Thymus (tissue), 11 donors: ENCODE results near the gene MCF2L. TPM values are rescaled to one million over a fixed set of nuclear protein-coding genes. Genes with fewer than 3 reads are reported as not detected.

Source experiments
- DNase-seq, 9 donors: peaks; one replicate each; pipeline ENCODE4 v3.0.0-alpha.2; 2013; ENCODE audit warnings: low spot score in 9 of 9, low read depth in 6 of 9, missing footprints in 1 of 9
- H3K27ac ChIP-seq, 2 donors: one replicate each; pipeline ENCODE4 v1.5.1; 2013; ENCODE audit warnings: control low read depth in 1 of 2, low read depth in 1 of 2, low read length in 1 of 2, mild to moderate bottlenecking in 1 of 2, moderate library complexity in 1 of 2
- H3K27me3 ChIP-seq, 2 donors: one replicate each; pipeline ENCODE4 v1.5.1; 2013; ENCODE audit warnings: low read length in 1 of 2; ENCODE audit not compliant: control insufficient read depth in 2 of 2, insufficient read depth in 1 of 2
- H3K36me3 ChIP-seq, 2 donors: one replicate each; pipeline ENCODE4 v1.5.1; 2013; ENCODE audit warnings: low read length in 1 of 2, mild to moderate bottlenecking in 1 of 2, moderate library complexity in 1 of 2; ENCODE audit not compliant: control insufficient read depth in 2 of 2, insufficient read depth in 2 of 2
- H3K4me1 ChIP-seq, 2 donors: one replicate each; pipeline ENCODE4 v1.5.1; 2013; ENCODE audit warnings: low read length in 2 of 2; ENCODE audit not compliant: control insufficient read depth in 2 of 2, insufficient read depth in 2 of 2
- H3K4me3 ChIP-seq, 2 donors: one replicate each; pipeline ENCODE4 v1.5.1; 2013; ENCODE audit warnings: low read length in 2 of 2, control low read depth in 1 of 2, mild to moderate bottlenecking in 1 of 2
- H3K9me3 ChIP-seq, 2 donors: one replicate each; pipeline ENCODE4 v1.5.1; 2013; ENCODE audit warnings: low read length in 1 of 2, mild to moderate bottlenecking in 1 of 2; ENCODE audit not compliant: control insufficient read depth in 2 of 2, insufficient read depth in 1 of 2
- WGBS: extraction: QIAGEN DNeasy Blood & Tissue Kit; methylation state at CpG from one replicate; pipeline ENCODE4 v1.1.7; 2013; 5-methylcytosine and 5-hydroxymethylcytosine counted together
- polyA plus RNA-seq: library from polyadenylated mRNA; stranded (reverse); fragments of 200-250 nt; gene quantifications from one replicate; pipeline ENCODE4 v1.2.3, GENCODE V29; 2013
- total RNA-seq: library from RNA; stranded (reverse); fragments of 120-200 nt; gene quantifications from one replicate; pipeline ENCODE4 v1.2.4, GENCODE V29; 2013
- donor health status: healthy.

The MCF2L gene
- total and polyA plus RNA-seq, 2 donors: 13.0 to 28.6 TPM

DNA sequence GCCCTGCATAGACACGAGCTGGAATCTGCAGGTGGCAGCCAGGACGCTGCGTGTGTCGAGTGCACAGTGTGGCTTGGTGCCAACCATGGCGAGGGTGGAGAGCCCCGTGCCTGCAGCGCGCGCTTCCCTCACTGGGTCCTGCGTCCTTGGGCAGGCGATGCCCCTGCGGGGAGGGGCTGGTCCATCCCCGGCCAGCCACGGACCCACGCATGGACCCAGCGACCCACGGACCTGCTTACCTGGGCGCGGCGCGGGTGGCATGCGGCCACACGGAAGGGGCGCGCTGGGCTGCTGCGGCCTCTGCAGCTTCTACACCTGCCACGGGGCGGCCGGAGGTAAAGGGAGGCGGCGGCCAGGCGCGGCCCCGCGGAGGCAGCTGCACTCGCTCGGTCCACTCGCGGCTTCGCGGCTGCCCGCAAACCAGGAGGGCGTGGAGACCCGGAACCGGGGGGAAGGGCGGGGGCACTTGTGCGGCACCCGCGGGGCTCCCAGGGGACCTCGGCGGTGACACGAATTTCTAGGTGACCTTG is 569 bp upstream of the MCF2L start:
- H3K4me1 ChIP-seq: peaks cover 10 to 12% of the 10 kb centered on the region in 2 donors
- H3K27ac ChIP-seq: peak overlapping the region in 1 of 2 donors; percentile 71
- no peaks in the 10 kb centered on the region for H3K36me3 ChIP-seq
- DNase-seq: peak in 5 of 9 donors; percentile 6 to 55 (median 15)
- peak overlapping the region; percentile 54 to 66 for H3K4me3 ChIP-seq
- WGBS: 1% methylated on average over 52 of the region's 52 CpGs
- peaks cover 0 to 31% of the 10 kb centered on the region in 2 donors for H3K27me3 ChIP-seq
- H3K9me3 ChIP-seq: no peaks in the 10 kb centered on the region

DNA sequence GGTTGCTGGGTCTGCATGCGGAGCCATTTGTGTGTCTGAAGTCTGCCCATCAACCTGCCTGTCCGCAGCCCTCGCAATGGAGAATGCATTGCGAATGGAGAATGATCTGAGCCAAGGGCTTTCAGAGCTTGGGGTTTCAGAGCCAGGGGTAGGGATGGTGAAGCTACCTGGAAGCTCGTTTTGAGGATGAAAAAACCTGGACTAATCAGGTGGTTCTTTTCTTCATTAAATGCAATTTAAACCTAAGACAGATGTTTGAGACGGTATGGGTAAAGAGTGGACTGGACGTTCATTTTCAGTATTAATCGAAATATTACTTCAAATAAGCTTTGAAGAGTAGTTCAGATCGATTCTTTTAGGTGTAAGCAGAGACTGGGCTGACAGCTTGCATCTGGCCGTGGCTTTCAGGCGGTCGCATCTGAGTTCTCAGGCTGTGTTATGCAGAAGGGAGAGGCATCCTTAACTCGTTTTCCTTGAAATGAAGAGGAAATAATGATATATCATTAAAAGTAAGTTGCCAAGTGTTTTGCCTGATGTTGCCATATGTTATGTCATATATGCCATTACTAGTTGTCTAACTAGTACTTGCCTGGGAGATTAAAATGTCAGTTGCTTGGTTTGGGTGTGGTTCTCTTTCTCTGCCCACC is 801 bp downstream of the MCF2L start:
- Histone ChIP-seq H3K27me3 (peaks cover 0 to 31% of the 10 kb centered on the region in 2 donors), H3K27ac (no peak overlapping the region), H3K36me3 (no peaks in the 10 kb centered on the region), H3K4me3 (peak overlapping the region; percentile 54 to 66), H3K9me3 (no peaks in the 10 kb centered on the region), H3K4me1 (peaks cover 10 to 12% of the 10 kb centered on the region in 2 donors)
- 62% methylated on average over 13 of the region's 13 CpGs for WGBS
- DNase-seq: no peak

DNA sequence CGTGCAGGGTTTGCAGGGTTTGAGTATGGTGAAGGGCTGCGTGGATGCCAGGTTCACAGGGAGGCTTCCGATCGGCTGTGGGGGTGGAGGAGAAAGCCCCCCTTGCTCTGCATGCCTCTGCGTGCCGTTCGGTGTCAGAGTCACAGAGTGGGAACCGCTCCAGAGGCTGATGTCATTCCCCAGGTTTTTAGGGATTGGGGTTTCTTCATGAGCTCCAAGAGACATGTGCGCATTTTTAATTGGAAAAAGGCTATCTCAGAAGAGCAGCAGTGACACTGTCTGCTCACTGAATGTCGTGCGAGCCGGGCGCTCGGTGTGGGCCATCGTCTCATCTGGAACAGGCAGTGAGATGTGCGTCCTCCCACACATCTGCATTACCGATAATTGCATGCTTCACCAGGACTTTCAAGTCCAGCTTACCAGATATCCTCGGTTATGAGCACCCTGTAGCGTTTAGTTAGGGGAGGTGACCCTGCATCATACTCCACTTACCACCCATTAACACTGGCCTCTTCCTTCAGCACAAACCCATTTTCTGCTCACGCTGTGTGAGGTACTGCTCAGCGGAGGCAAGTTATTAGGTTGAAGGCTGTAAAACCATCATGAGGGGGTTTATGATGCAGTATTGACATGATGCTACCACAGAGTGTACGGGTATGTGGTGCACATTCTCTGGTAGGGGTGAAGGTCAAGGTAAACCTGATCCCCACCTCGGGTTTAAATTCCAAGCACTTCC is 1.7 kb downstream of the MCF2L start:
- WGBS: 95% methylated on average over 23 of the region's 23 CpGs
- Histone ChIP-seq H3K4me3 (no peak overlapping the region), H3K27me3 (peaks cover 0 to 31% of the 10 kb centered on the region in 2 donors), H3K27ac (no peak overlapping the region), H3K9me3 (no peaks in the 10 kb centered on the region), H3K36me3 (no peaks in the 10 kb centered on the region), H3K4me1 (peaks cover 10 to 12% of the 10 kb centered on the region in 2 donors)
- DNase-seq: no peak

GRCh38 chr13:112971288-112971643 is 2.3 kb downstream of the MCF2L start:
- H3K36me3 ChIP-seq: no peaks in the 10 kb centered on the region
- WGBS: 97% methylated on average over 6 of the region's 6 CpGs
- H3K27ac ChIP-seq: no peak overlapping the region
- H3K27me3 ChIP-seq: peaks cover 0 to 31% of the 10 kb centered on the region in 2 donors
- H3K9me3 ChIP-seq: no peaks in the 10 kb centered on the region
- H3K4me1 ChIP-seq: peaks cover 10 to 12% of the 10 kb centered on the region in 2 donors
- DNase-seq: no peak
- H3K4me3 ChIP-seq: no peak overlapping the region

- H3K4me3 ChIP-seq: no peak overlapping the region
These were observed 3.2 kb downstream of the MCF2L start for GRCh38 chr13:112972258-112972657.

GRCh38 chr13:112972867-112973576 is 4.0 kb downstream of the MCF2L start:
- DNase-seq: no peak
- H3K4me1 ChIP-seq: peaks cover 10 to 12% of the 10 kb centered on the region in 2 donors
- no peak overlapping the region for H3K27ac ChIP-seq
- H3K4me3 ChIP-seq: no peak overlapping the region
- no peaks in the 10 kb centered on the region for H3K9me3 ChIP-seq
- H3K27me3 ChIP-seq: peaks cover 0 to 28% of the 10 kb centered on the region in 2 donors
- no peaks in the 10 kb centered on the region for H3K36me3 ChIP-seq
- whole genome bisulfite sequencing: 96% methylated on average over 19 of the region's 19 CpGs

More at GRCh38 chr13:112972258-112972657, 3.2 kb downstream of the MCF2L start:
- Histone ChIP-seq H3K27me3 (peaks cover 0 to 31% of the 10 kb centered on the region in 2 donors), H3K9me3 (no peaks in the 10 kb centered on the region), H3K36me3 (no peaks in the 10 kb centered on the region), H3K4me1 (peaks cover 10 to 12% of the 10 kb centered on the region in 2 donors), H3K27ac (no peak overlapping the region)
- 87% methylated on average over 1 of the region's 1 CpG for WGBS
- no peak for DNase-seq

DNA sequence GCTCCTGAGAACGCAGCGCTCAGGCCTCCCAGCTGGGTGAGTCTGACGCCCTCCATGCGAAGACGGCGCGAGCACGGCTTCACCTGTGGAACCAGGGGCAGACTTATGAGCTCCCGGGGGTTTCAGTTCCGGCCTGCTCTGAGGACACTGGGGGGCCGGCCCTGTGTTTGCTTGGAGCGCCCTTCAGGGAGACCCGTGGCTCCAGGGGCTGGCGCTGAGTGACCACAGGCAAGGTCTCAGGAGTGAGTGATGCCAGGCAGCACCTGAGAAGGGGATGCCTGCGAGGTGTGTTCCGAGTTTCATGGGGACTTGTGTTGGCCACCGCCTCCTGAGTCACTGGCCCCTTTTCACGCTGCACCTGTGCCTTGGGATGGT is 4.5 kb downstream of the MCF2L start:
- Histone ChIP-seq H3K36me3 (no peaks in the 10 kb centered on the region), H3K9me3 (no peaks in the 10 kb centered on the region), H3K4me3 (no peak overlapping the region), H3K4me1 (peaks cover 6 to 9% of the 10 kb centered on the region in 2 donors), H3K27me3 (peaks cover 0 to 24% of the 10 kb centered on the region in 2 donors), H3K27ac (no peak overlapping the region)
- DNase-seq: no peak
- 97% methylated on average over 18 of the region's 18 CpGs for WGBS

DNA sequence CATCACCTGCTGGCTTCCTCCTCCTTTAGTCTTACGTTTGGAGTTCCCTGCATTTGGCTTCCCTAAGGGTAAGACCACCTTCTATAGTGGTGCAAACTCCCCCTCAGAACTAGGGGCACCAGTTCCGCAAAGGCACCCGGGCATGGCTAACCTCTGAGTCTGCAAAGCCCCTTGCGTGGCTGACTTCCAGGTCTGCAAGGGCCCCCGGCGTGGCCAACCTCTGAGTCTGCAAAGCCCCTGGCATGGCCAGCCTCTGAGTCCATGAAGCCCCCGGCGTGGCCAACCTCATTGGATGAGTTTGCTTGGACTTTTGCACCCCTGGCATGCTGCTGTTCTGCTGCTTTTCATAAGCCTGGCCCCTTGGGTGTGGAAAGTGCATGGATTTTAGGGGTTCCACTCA is 5.1 kb downstream of the MCF2L start:
- peaks cover 6 to 9% of the 10 kb centered on the region in 2 donors for H3K4me1 ChIP-seq
- no peaks in the 10 kb centered on the region for H3K36me3 ChIP-seq
- peaks cover 0 to 26% of the 10 kb centered on the region in 2 donors for H3K27me3 ChIP-seq
- no peak for DNase-seq
- H3K9me3 ChIP-seq: no peaks in the 10 kb centered on the region
- H3K4me3 ChIP-seq: no peak overlapping the region
- 95% methylated on average over 8 of the region's 8 CpGs for whole genome bisulfite sequencing
- H3K27ac ChIP-seq: no peak overlapping the region

- Histone ChIP-seq H3K36me3 (no peaks in the 10 kb centered on the region), H3K4me3 (no peak overlapping the region), H3K27me3 (peaks cover 0 to 23% of the 10 kb centered on the region in 2 donors), H3K27ac (no peak overlapping the region), H3K4me1 (peaks cover 4 to 5% of the 10 kb centered on the region in 2 donors), H3K9me3 (no peaks in the 10 kb centered on the region)
- WGBS: 97% methylated on average over 13 of the region's 13 CpGs
- DNase-seq: no peak
These were observed 5.7 kb downstream of the MCF2L start for GRCh38 chr13:112974671-112975070.
